HG03097 (cell line): ENCODE data around the gene SKP1.
A peak's percentile ranks its signal among the peaks of the same experiment; 100 is the strongest.

Source experiments
- ATAC-seq: cut with Tn5 transposase; IDR thresholded peaks from one replicate; pipeline ENCODE4 v1.9.1; 2021; ENCODE audit not compliant: unreplicated experiment, low FRiP score

SKP1 gene

GRCh38 chr5:134143944-134144941, 32.5 kb downstream of the SKP1 start:
- no peak for ATAC-seq

GRCh38 chr5:134143431-134143830, 33.3 kb downstream of the SKP1 start:
- no peak for ATAC-seq

- no peak for ATAC-seq
These were observed 33.9 kb downstream of the SKP1 start for GRCh38 chr5:134142806-134143205.

GRCh38 chr5:134142052-134142451, 34.7 kb downstream of the SKP1 start:
- no peak for ATAC-seq

- no peak for ATAC-seq
These were observed 35.3 kb downstream of the SKP1 start for GRCh38 chr5:134141331-134142050.

GRCh38 chr5:134140530-134141201, 36.1 kb downstream of the SKP1 start:
- no peak for ATAC-seq

- ATAC-seq: no peak
These were observed 36.8 kb downstream of the SKP1 start for GRCh38 chr5:134139891-134140469.

- ATAC-seq: no peak
These were observed 37.3 kb downstream of the SKP1 start for GRCh38 chr5:134139377-134139851.

- peak; percentile 58 for ATAC-seq
These were observed 38.1 kb downstream of the SKP1 start for GRCh38 chr5:134138416-134139376.

- no peak for ATAC-seq
These were observed 40.0 kb downstream of the SKP1 start for GRCh38 chr5:134136771-134137170.

- no peak for ATAC-seq
These were observed 40.5 kb downstream of the SKP1 start for GRCh38 chr5:134136221-134136631.

GRCh38 chr5:134135091-134135655, 41.6 kb downstream of the SKP1 start:
- no peak for ATAC-seq

- no peak for ATAC-seq
These were observed 42.7 kb downstream of the SKP1 start for GRCh38 chr5:134133995-134134541.

GRCh38 chr5:134133188-134133994, 43.4 kb downstream of the SKP1 start:
- no peak for ATAC-seq

- ATAC-seq: peak; percentile 47
These were observed 44.2 kb downstream of the SKP1 start for GRCh38 chr5:134132372-134133187.

- no peak for ATAC-seq
These were observed 45.0 kb downstream of the SKP1 start for GRCh38 chr5:134131578-134132350.
